Measurements from ENCODE around the gene PRDM7.

GRCh38 chr16:90011908-90012501 lies 65.1 kb downstream of the PRDM7 start:
- TF ChIP-seq CTCF (IDR thresholded peaks at IDR 0.05) (no peak), POLR2A (IDR thresholded peaks at IDR 0.05) (no peak)

Measured in testis (tissue), 2 donors.